Calu3 (cell line): Measurements from ENCODE around the gene LAMTOR1. TPM values are rescaled to one million over a fixed set of nuclear protein-coding genes. Genes with fewer than 3 reads are reported as not detected.
"Not testable (repeated sequence)": the region's sequence is repeated elsewhere in the genome, so short reads cannot be mapped to it uniquely, and the experiment has no call there.

Experiments
- BruUV-seq: library from RNA; stranded (reverse); fragments of 400-500 nt; replicated peaks from 2 replicates; lab custom pipeline; 2021; lab: Mats Ljungman, UMichigan
- CTCF ChIA-PET: fragments of 300-600 bp; sonication (Branson Sonifier 250); formaldehyde crosslinking; loops from one replicate; lab custom pipeline; 2022; ENCODE audit warnings: antibody characterized with exemption; lab: Charles Lee
- DNase-seq: peaks from one replicate; pipeline ENCODE4 v3.0.0; 2022
- H3K27ac Mint-ChIP-seq: one replicate; pipeline ENCODE4 v1.8.0; 2022; ENCODE audit warnings: mixed read lengths; ENCODE audit not compliant: unreplicated experiment
- H3K27me3 Mint-ChIP-seq: one replicate; pipeline ENCODE4 v1.8.0; 2022; ENCODE audit warnings: mixed read lengths; ENCODE audit not compliant: unreplicated experiment
- H3K36me3 Mint-ChIP-seq: one replicate; pipeline ENCODE4 v1.8.0; 2022; ENCODE audit warnings: mild to moderate bottlenecking, moderate library complexity, mixed read lengths; ENCODE audit not compliant: insufficient read depth, unreplicated experiment
- H3K4me1 Mint-ChIP-seq: one replicate; pipeline ENCODE4 v1.8.0; 2022; ENCODE audit warnings: mild to moderate bottlenecking, low read depth, mixed read lengths; ENCODE audit not compliant: unreplicated experiment
- H3K4me3 Mint-ChIP-seq: one replicate; pipeline ENCODE4 v1.8.0; 2022; ENCODE audit warnings: mild to moderate bottlenecking, low read depth, moderate library complexity, mixed read lengths; ENCODE audit not compliant: unreplicated experiment
- H3K9me3 Mint-ChIP-seq: one replicate; pipeline ENCODE4 v1.8.0; 2022; ENCODE audit warnings: low read depth, mixed read lengths; ENCODE audit not compliant: unreplicated experiment
- intact Hi-C: fragments of 100-400 bp; cut with micrococcal nuclease; formaldehyde crosslinking; loops from one replicate; pipeline ENCODE4 v1.10.0; 2022; ENCODE audit not compliant: unreplicated experiment
- total RNA-seq: library from RNA; stranded (reverse); gene quantifications from 2 replicates; pipeline ENCODE4 v1.2.3, GENCODE V29; 2022
- TF ChIP-seq, protein P1 (sequence below): fragments of 200-600 bp; IDR thresholded peaks from one replicate; pipeline ENCODE4 v1.8.0; 2022; ENCODE audit warnings: antibody characterized with exemption; ENCODE audit not compliant: unreplicated experiment

The LAMTOR1 gene
- total RNA-seq, 1 experiment from 2014 or later: 67.1 TPM

GRCh38 chr11:72136684-72137262, 33.7 kb upstream of the LAMTOR1 start:
- H3K9me3 Mint-ChIP-seq: peaks cover 2% of the 10 kb centered on the region
- H3K4me3 Mint-ChIP-seq: no peak overlapping the region
- H3K4me1 Mint-ChIP-seq: peaks cover 10% of the 10 kb centered on the region
- peaks cover 34% of the 10 kb centered on the region for H3K27me3 Mint-ChIP-seq
- CTCF ChIA-PET: interaction anchor here (0.7 kb wide), 1 partner anchor 1365 kb away, joined by 4 read pairs; no protein-coding TSS in a partner anchor
- DNase-seq: no peak
- H3K36me3 Mint-ChIP-seq: no peaks in the 10 kb centered on the region
- TF ChIP-seq, protein P1, sequence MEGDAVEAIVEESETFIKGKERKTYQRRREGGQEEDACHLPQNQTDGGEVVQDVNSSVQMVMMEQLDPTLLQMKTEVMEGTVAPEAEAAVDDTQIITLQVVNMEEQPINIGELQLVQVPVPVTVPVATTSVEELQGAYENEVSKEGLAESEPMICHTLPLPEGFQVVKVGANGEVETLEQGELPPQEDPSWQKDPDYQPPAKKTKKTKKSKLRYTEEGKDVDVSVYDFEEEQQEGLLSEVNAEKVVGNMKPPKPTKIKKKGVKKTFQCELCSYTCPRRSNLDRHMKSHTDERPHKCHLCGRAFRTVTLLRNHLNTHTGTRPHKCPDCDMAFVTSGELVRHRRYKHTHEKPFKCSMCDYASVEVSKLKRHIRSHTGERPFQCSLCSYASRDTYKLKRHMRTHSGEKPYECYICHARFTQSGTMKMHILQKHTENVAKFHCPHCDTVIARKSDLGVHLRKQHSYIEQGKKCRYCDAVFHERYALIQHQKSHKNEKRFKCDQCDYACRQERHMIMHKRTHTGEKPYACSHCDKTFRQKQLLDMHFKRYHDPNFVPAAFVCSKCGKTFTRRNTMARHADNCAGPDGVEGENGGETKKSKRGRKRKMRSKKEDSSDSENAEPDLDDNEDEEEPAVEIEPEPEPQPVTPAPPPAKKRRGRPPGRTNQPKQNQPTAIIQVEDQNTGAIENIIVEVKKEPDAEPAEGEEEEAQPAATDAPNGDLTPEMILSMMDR: no peak
- intact Hi-C loops: no loop called here
- BruUV-seq: no TSS peak
- H3K27ac Mint-ChIP-seq: no peak overlapping the region

DNA sequence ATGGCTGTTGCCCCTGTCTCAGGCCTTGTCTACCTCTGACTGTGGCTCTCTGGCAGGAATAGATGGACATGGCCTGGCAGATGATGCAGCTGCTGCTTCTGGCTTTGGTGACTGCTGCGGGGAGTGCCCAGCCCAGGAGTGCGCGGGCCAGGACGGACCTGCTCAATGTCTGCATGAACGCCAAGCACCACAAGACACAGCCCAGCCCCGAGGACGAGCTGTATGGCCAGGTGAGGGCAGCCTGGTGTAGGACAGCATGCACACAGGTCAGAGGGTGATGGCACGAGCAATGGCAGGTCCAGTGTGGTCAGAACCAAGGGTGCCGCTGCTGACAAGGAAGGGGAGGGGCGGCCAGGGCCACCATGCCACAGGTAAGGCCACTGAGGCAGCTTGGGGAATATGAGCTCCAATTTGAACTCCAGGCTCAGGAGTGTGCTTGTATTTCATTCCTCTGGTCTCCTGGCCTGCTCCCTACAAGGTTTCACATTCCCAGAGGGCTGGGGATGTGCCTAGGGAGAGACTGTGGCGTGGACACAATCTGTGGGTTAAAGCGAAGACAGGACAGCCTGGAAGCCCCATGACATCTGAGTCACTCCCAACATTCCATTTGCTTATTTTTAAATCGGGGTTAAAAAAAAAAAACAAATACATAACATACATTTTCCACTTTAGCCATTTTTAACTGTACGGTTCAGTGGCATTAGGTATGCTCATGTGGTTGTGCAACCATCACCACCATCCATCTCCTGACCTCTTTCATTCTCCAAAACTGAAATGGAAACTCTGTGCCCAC, 33.0 kb upstream of the LAMTOR1 start:
- BruUV-seq: no TSS peak
- no peaks in the 10 kb centered on the region for H3K36me3 Mint-ChIP-seq
- intact Hi-C loops: no loop called here
- H3K4me3 Mint-ChIP-seq: no peak overlapping the region
- no peak for DNase-seq
- peaks cover 27% of the 10 kb centered on the region for H3K27me3 Mint-ChIP-seq
- peaks cover 3% of the 10 kb centered on the region for H3K4me1 Mint-ChIP-seq
- CTCF ChIA-PET: interaction anchor here (0.7 kb wide), 1 partner anchor 17 kb away, joined by 3 read pairs; no protein-coding TSS in a partner anchor
- peaks cover 2% of the 10 kb centered on the region for H3K9me3 Mint-ChIP-seq
- TF ChIP-seq, protein P1: no peak
- H3K27ac Mint-ChIP-seq: no peak overlapping the region

DNA sequence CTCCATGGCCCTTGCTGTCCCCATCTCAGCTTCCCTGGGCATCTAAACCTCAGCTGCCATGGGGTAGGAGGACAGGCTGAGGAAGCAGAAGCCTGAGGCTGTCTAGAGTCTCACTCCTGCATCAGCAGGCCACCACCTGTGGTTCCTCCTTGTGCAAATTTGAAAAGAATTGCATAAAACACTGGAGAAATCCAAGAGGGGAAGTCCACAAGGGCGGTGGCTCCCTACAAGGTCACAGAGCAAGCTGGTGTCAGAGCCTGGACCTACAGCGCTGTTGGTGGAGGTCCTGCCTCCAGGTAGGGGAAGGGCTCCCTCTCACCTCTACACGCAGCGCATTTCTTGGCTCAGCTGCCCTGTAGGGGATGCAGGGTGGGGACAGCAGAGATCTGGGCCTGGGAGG, 32.4 kb upstream of the LAMTOR1 start, which contains the start of gene FOLR3:
TSS of gene FOLR3 (plus strand) at position 253 of the 400 bp plus-strand sequence. CDS start 228 bp downstream, outside the sequence.
- H3K36me3 Mint-ChIP-seq, H3K4me1 Mint-ChIP-seq, intact Hi-C loops, H3K4me3 Mint-ChIP-seq, H3K27ac Mint-ChIP-seq, CTCF ChIA-PET, DNase-seq, BruUV-seq, H3K9me3 Mint-ChIP-seq: not testable (repeated sequence)
- H3K27me3 Mint-ChIP-seq: peaks cover 24% of the 10 kb centered on the region

DNA sequence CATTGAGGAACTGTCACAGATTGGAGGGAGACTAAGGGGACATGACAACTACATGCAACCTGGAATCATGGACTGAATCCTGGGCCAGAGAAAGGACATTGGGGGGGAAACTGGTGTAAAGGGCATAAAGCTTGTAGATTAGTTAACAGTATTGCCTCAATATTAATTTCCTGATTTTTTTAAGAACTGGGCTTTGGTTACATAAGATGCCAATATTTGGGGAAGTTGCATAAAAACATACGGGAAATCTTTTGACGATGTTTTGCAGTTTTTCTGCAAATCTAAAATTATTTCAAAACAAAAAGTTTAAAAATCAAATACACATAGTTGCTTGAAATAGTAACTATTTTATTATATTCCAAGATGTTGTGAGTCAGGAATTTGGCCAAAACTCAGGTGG, 29.5 kb upstream of the LAMTOR1 start:
- Mint-ChIP-seq H3K27ac (no peak overlapping the region), H3K4me3 (no peak overlapping the region), H3K36me3 (no peaks in the 10 kb centered on the region), H3K27me3 (peaks cover 44% of the 10 kb centered on the region), H3K4me1 (no peaks in the 10 kb centered on the region), H3K9me3 (peaks cover 8% of the 10 kb centered on the region)
- TF ChIP-seq, protein P1: no peak
- CTCF ChIA-PET: no interaction called here
- no TSS peak for BruUV-seq
- DNase-seq: no peak
- intact Hi-C loops: no loop called here
